HCT116 (cell line): Measurements from ENCODE around the gene RAN. TPM values are rescaled to one million over a fixed set of nuclear protein-coding genes. Genes with fewer than 3 reads are reported as not detected.

Source experiments
- ATAC-seq: fragments of 200-7000 bp; cut with Tn5 transposase; 2 replicates; pipeline ENCODE4 v1.9.1; 2020; ENCODE audit warnings: mild to moderate bottlenecking, moderate library complexity
- BruUV-seq: library from RNA; stranded (reverse); fragments of 400-500 nt; replicated peaks from 2 replicates; lab custom pipeline; 2021; lab: Mats Ljungman, UMichigan
- CTCF ChIA-PET: fragments of 300-600 bp; sonication (Branson Sonifier 250); formaldehyde crosslinking; loops from one replicate; lab custom pipeline; 2021; ENCODE audit warnings: antibody characterized with exemption; lab: Charles Lee
- POLR2A ChIA-PET: fragments of 300-600, 350-600 bp; sonication (Branson Sonifier 250); formaldehyde crosslinking; loops from one replicate; lab custom pipeline; 2021; ENCODE audit warnings: antibody characterized with exemption; lab: Charles Lee
- RAD21 ChIA-PET, 2 experiments: fragments of 300-600 bp; sonication (Branson Sonifier 250); formaldehyde crosslinking; loops; one replicate each; lab custom pipeline; 2023; ENCODE audit warnings: low total read pairs in 2 of 2; ENCODE audit not compliant: uncharacterized antibody in 2 of 2, unreplicated experiment in 2 of 2, low non-redundant PET in 1 of 2; lab: Charles Lee
- DNase-seq: peaks from one replicate; pipeline ENCODE4 v3.0.0-alpha.2; 2010; ENCODE audit warnings: low read depth, low spot score
- H2AFZ ChIP-seq: fragments of 200-600 bp; shearing (Covaris generic), sonication (generic); 2 replicates; pipeline ENCODE4 v1.6.1; 2017; ENCODE audit warnings: low read depth, mixed run types, mixed read lengths, antibody characterized with exemption, low read length; ENCODE audit not compliant: poor library complexity, severe bottlenecking
- H3K27ac ChIP-seq: 2 replicates; pipeline ENCODE4 v1.5.1; 2012; ENCODE audit warnings: low read depth, low read length
- H3K27me3 ChIP-seq: fragments of 200-600 bp; sonication (generic); 2 replicates; pipeline ENCODE4 v1.6.1; 2016; ENCODE audit warnings: mixed run types, low read length, mixed read lengths; ENCODE audit not compliant: insufficient read depth
- H3K36me3 ChIP-seq, 2 experiments: fragments of 200-500 bp in 1 of 2; fragments of 200-600 bp in 1 of 2; sonication (Bioruptor generic) in 1 of 2; sonication (generic) in 1 of 2; 2 replicates each; pipeline versions ENCODE4 v1.5.1 to v1.6.1; 2014 to 2016; ENCODE audit warnings: low read length in 2 of 2, inconsistent platforms in 1 of 2, mixed read lengths in 1 of 2, mixed run types in 1 of 2; ENCODE audit not compliant: insufficient read depth in 2 of 2, control insufficient read depth in 1 of 2
- H3K4me1 ChIP-seq, 2 experiments: fragments of 200-600 bp in 1 of 2; sonication (generic) in 1 of 2; 2 replicates each; pipeline versions ENCODE4 v1.5.1 to v1.6.1; 2012 to 2017; ENCODE audit warnings: low read length in 2 of 2, inconsistent platforms in 1 of 2, mild to moderate bottlenecking in 1 of 2, mixed read lengths in 1 of 2, mixed run types in 1 of 2, moderate library complexity in 1 of 2; ENCODE audit not compliant: insufficient read depth in 2 of 2, control insufficient read depth in 1 of 2
- H3K4me2 ChIP-seq: fragments of 200-600 bp; sonication (generic); 2 replicates; pipeline ENCODE4 v1.6.1; 2017; ENCODE audit warnings: mixed run types, low read length, mixed read lengths
- H3K4me3 ChIP-seq, 2 experiments: fragments of 200-600 bp in 1 of 2; sonication (generic) in 1 of 2; replicated peaks in 1 of 2; 2 replicates each; pipeline ENCODE4 v1.5.1; 2011 to 2016; ENCODE audit warnings: low read length in 2 of 2, control low read depth in 1 of 2, low read depth in 1 of 2, mild to moderate bottlenecking in 1 of 2, mixed read lengths in 1 of 2, mixed run types in 1 of 2
- H3K79me2 ChIP-seq: fragments of 200-600 bp; sonication (generic); 2 replicates; pipeline ENCODE4 v1.6.1; 2017; ENCODE audit warnings: mild to moderate bottlenecking, mixed run types, low read length, moderate library complexity, mixed read lengths; ENCODE audit not compliant: insufficient read depth
- H3K9ac ChIP-seq: fragments of 200-600 bp; sonication (generic); 2 replicates; pipeline ENCODE4 v1.6.1; 2016; ENCODE audit warnings: low read length, mixed read lengths
- H3K9me2 ChIP-seq: fragments of 200-600 bp; sonication (generic), shearing (Covaris generic); 2 replicates; pipeline ENCODE4 v1.6.1; 2017; ENCODE audit warnings: mixed run types, mild to moderate bottlenecking, moderate library complexity; ENCODE audit not compliant: insufficient read depth
- H3K9me3 ChIP-seq, 2 experiments: fragments of 200-500 bp in 1 of 2; fragments of 200-600 bp in 1 of 2; sonication (Bioruptor generic) in 1 of 2; sonication (generic) in 1 of 2; 2 replicates each; pipeline ENCODE4 v1.6.1; 2014 to 2017; ENCODE audit warnings: low read length in 2 of 2, mixed read lengths in 2 of 2, inconsistent platforms in 1 of 2, low read depth in 1 of 2, mild to moderate bottlenecking in 1 of 2, mixed run types in 1 of 2, moderate library complexity in 1 of 2; ENCODE audit not compliant: control insufficient read depth in 1 of 2, insufficient read depth in 1 of 2
- H4K20me1 ChIP-seq: fragments of 200-600 bp; sonication (generic), shearing (Covaris generic); 2 replicates; pipeline ENCODE4 v1.6.1; 2017; ENCODE audit warnings: mixed run types, mild to moderate bottlenecking, moderate library complexity; ENCODE audit not compliant: insufficient read depth
- CBX3 ChIP-seq: IDR thresholded peaks from 2 replicates; pipeline ENCODE4 v1.6.1; 2012; ENCODE audit warnings: low read depth
- CEBPB ChIP-seq: IDR thresholded peaks from 2 replicates; pipeline ENCODE4 v1.6.1; 2012; ENCODE audit warnings: low read depth
- CTCF ChIP-seq, 3 experiments: fragments of 200-600 bp in 1 of 3; sonication (generic) in 1 of 3; IDR thresholded peaks in 2 of 3; conservative IDR thresholded peaks in 1 of 3; 2 replicates each; pipeline ENCODE4 v1.5.1; 2012 to 2017; ENCODE audit warnings: low read depth in 2 of 3, low read length in 2 of 3, antibody characterized with exemption in 1 of 3, borderline replicate concordance in 1 of 3, control low read depth in 1 of 3, mild to moderate bottlenecking in 1 of 3, mixed read lengths in 1 of 3, mixed run types in 1 of 3, moderate library complexity in 1 of 3; ENCODE audit not compliant: insufficient read depth in 1 of 3
- ELF1 ChIP-seq: IDR thresholded peaks from 2 replicates; pipeline ENCODE4 v1.6.1; 2012; ENCODE audit warnings: low read depth, borderline replicate concordance
- EZH2 ChIP-seq: fragments of 200-600 bp; sonication (generic); IDR thresholded peaks from 2 replicates; pipeline ENCODE4 v1.6.1; 2017; ENCODE audit warnings: antibody characterized with exemption, mixed run types
- JUND ChIP-seq: IDR thresholded peaks from 2 replicates; pipeline ENCODE4 v1.6.1; 2012
- POLR2A ChIP-seq: IDR thresholded peaks from 2 replicates; pipeline ENCODE4 v1.7.0; 2011; ENCODE audit warnings: borderline replicate concordance; ENCODE audit not compliant: insufficient read depth, insufficient read length; ENCODE audit errors: extremely low read depth
- POLR2AphosphoS5 ChIP-seq: IDR thresholded peaks from 2 replicates; pipeline ENCODE4 v1.6.1; 2011; ENCODE audit warnings: mild to moderate bottlenecking, low read depth, low read length, moderate library complexity
- RAD21 ChIP-seq: IDR thresholded peaks from 2 replicates; pipeline ENCODE4 v1.6.1; 2012; ENCODE audit warnings: low read depth, mild to moderate bottlenecking
- SIN3A ChIP-seq: IDR thresholded peaks from 2 replicates; pipeline ENCODE4 v1.6.1; 2012; ENCODE audit warnings: low read depth
- SRF ChIP-seq: IDR thresholded peaks from 2 replicates; pipeline ENCODE4 v1.6.1; 2012; ENCODE audit warnings: low read depth
- ZFX ChIP-seq: fragments of 450-650 bp; IDR thresholded peaks from 2 replicates; pipeline ENCODE4 v1.6.1; 2017
- intact Hi-C: fragments of 100-400 bp; cut with micrococcal nuclease; formaldehyde crosslinking; loops from 2 replicates; pipeline ENCODE4 v1.10.0; 2022
- total RNA-seq: library from RNA; stranded (reverse); gene quantifications from one replicate; pipeline ENCODE4 v1.2.1, GENCODE V29; 2021; ENCODE audit not compliant: unreplicated experiment

The RAN gene
- total RNA-seq, 1 experiment from 2014 or later = 1,420 TPM

- no peak for TF ChIP-seq POLR2A
- no peak for TF ChIP-seq CBX3
- no peak for TF ChIP-seq EZH2
- TF ChIP-seq JUND = no peak
- TF ChIP-seq SIN3A = no peak
- TF ChIP-seq ELF1 = no peak
Observed at GRCh38 chr12:130911193-130911592, 39.3 kb downstream of the RAN start (continued).

DNA sequence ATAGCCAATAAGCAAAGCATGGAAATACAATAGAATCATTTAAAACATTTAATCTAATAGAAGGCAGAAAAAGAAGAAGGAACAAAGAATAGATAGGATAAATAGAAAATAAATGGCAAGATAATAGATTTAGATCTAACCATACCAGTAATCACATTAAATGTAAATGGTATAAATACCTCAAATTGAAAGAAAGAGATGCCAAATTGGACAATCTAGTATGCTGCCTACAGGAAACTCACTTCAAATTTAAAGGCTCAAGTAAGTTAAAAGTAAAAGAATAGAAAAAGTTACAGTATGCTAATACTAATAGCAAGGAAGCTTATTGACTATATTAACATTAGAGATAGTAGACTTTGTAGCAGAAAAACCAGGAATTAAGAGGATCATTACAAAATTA lies 40.1 kb downstream of the RAN start:
- ChIA-PET RAD21 (no interaction called here), POLR2A (no interaction called here)
- no peaks in the 10 kb centered on the region for H3K27me3 ChIP-seq

DNA sequence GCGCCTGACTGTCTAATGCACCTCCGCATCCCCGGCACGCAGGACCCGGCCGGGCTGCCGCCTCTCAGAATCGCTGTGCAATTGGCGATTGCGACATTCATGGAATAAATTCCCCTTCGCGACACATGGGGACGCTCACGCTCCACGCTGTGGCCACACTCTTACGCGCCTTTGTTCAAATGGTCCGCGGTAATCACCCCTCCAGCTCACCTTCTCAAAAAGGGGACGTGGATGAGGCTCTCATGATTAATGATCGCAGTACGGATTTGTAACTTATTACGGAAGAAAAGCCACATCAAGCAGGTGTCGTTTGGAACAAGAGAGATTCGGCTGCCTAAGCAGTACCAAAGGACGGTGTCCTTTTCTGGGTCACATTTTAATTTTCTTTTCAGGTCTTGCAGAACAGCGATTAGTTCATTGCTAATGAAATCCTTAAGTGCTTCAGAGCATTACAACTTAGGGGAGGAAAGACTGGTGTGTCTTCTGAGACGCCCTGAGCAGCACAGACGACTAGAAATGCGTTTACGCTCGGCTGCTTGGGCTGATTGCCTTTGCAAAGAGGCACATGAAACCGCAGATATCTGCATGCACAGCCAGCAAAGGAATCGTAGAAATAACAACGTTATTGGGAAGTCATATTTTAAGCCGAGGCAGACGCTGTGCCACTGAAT lies 44.5 kb downstream of the RAN start:
- H3K27me3 ChIP-seq = peaks cover 10% of the 10 kb centered on the region; the same call in 1 of the 2 replicates

More for the DNA sequence above, 40.1 kb downstream of the RAN start:
- no peaks in the 10 kb centered on the region for H3K79me2 ChIP-seq
- H3K9ac ChIP-seq = no peak overlapping the region
- peaks cover 2 to 6% of the 10 kb centered on the region in 2 experiments; a peak in 1 of 4 replicates for H3K4me1 ChIP-seq
- no peaks in the 10 kb centered on the region for H3K36me3 ChIP-seq
- no peak for DNase-seq
- H3K9me3 ChIP-seq = peaks cover 9 to 13% of the 10 kb centered on the region in 2 experiments; a peak in 2 of 4 replicates
- TF ChIP-seq CEBPB (no peak), ZFX (no peak), ELF1 (no peak)
- H3K9me2 ChIP-seq = no peaks in the 10 kb centered on the region
- no peak for ATAC-seq
- CTCF ChIA-PET = no interaction called here
- H3K4me2 ChIP-seq = no peak overlapping the region
- H4K20me1 ChIP-seq = no peaks in the 10 kb centered on the region
- intact Hi-C loops = loop anchor here (5.0 kb wide), 1 partner anchor 1070 kb away; no protein-coding TSS in a partner anchor
- H3K4me3 ChIP-seq = no peak overlapping the region
- BruUV-seq = no TSS peak
- H2AFZ ChIP-seq = no peak overlapping the region
- H3K27ac ChIP-seq = no peak overlapping the region

More for the DNA sequence above, 44.5 kb downstream of the RAN start:
- ChIA-PET RAD21 (interaction anchor here in 1 of 2 experiments (1.4 to 1.9 kb wide), 2 partner anchors 188 to 216 kb away, joined by 5 read pairs; no protein-coding TSS in a partner anchor), POLR2A (no interaction called here), CTCF (interaction anchor here (1.1 to 2.0 kb wide), 3 partner anchors 216 to 1498 kb away, joined by 3 to 10 read pairs (median 5); no protein-coding TSS in a partner anchor)
- Histone ChIP-seq H3K36me3 (no peaks in the 10 kb centered on the region), H2AFZ (peak overlapping the region; percentile 89), H3K4me1 (peaks cover 2 to 6% of the 10 kb centered on the region in 2 experiments; a peak in 1 of 4 replicates), H3K79me2 (no peaks in the 10 kb centered on the region), H4K20me1 (no peaks in the 10 kb centered on the region), H3K4me3 (peak overlapping the region in 1 of 2 experiments; percentile 11; a peak in 2 of 4 replicates), H3K4me2 (peak overlapping the region; percentile 57), H3K9me3 (peaks cover 4 to 8% of the 10 kb centered on the region in 2 experiments; a peak in 2 of 4 replicates), H3K9me2 (no peaks in the 10 kb centered on the region), H3K9ac (no peak overlapping the region), H3K27ac (no peak overlapping the region)
- ATAC-seq = peak; percentile 94
- intact Hi-C loops = loop anchor here (1.0 to 2.0 kb wide), 4 partner anchors 216 to 1085 kb away; partner anchors contain the start of gene MMP17
- peak; percentile 38 for DNase-seq
- TF ChIP-seq POLR2AphosphoS5 (no peak), SRF (no peak), RAD21 (peak; percentile 97), CEBPB (peak; percentile 99), JUND (no peak), CTCF (IDR thresholded peaks at IDR 0.05 in 2 of 3, conservative IDR thresholded peaks at IDR 0.05 in 1 of 3; ENCODE audit: borderline replicate concordance in 1 of 3, insufficient read depth in 1 of 3, low read depth in 2 of 3, low read length in 2 of 3) (peak; percentile 78 to 92 (median 87))
- BruUV-seq = no TSS peak
